Endothelial cell of umbilical vein (primary cell): ENCODE data around the gene MEIS3. TPM values are rescaled to one million over a fixed set of nuclear protein-coding genes. Genes with fewer than 3 reads are reported as not detected.

Experiments used
- BruUV-seq: library from RNA; stranded (reverse); fragments of 400-500 nt; replicated peaks from 2 replicates; lab custom pipeline; 2021; lab: Mats Ljungman, UMichigan
- CTCF ChIA-PET: fragments of 300-600, 350-600 bp; sonication (Branson Sonifier 250); formaldehyde crosslinking; loops from one replicate; lab custom pipeline; 2021; ENCODE audit warnings: antibody characterized with exemption, inconsistent platforms; lab: Charles Lee
- POLR2A ChIA-PET: fragments of 300-600, 350-600 bp; sonication (Branson Sonifier 250); formaldehyde crosslinking; loops from one replicate; lab custom pipeline; 2021; ENCODE audit warnings: antibody characterized with exemption, inconsistent platforms; lab: Charles Lee
- DNase-seq: peaks from one replicate; pipeline ENCODE4 v3.0.0-alpha.2; 2011; ENCODE audit warnings: low read depth, low spot score
- FAIRE-seq: peaks from 2 replicates; lab custom pipeline; 2011; peaks lifted over from hg19 to GRCh38; lab: Jason Lieb, UNC
- H2AFZ ChIP-seq: 2 replicates; pipeline ENCODE4 v1.6.0; 2012; ENCODE audit warnings: low read depth, low read length, control low read depth, inconsistent platforms
- H3K27ac ChIP-seq: 2 replicates; pipeline ENCODE4 v1.5.1; 2011; ENCODE audit warnings: low read depth, mild to moderate bottlenecking, control low read depth, low read length, moderate library complexity; ENCODE audit not compliant: insufficient read depth
- H3K27me3 ChIP-seq, 2 experiments: 2 replicates each; pipeline versions ENCODE4 v1.6.0 to v1.6.1; 2011; ENCODE audit warnings: low read length in 2 of 2, mixed read lengths in 1 of 2; ENCODE audit not compliant: control insufficient read depth in 2 of 2, insufficient read depth in 2 of 2
- H3K36me3 ChIP-seq, 2 experiments: 2 replicates in 1 of 2; 3 replicates in 1 of 2; pipeline ENCODE4 v1.5.1; 2011; ENCODE audit warnings: low read length in 2 of 2, mild to moderate bottlenecking in 1 of 2, moderate library complexity in 1 of 2; ENCODE audit not compliant: control insufficient read depth in 2 of 2, insufficient read depth in 2 of 2; ENCODE audit errors: extremely low read depth in 1 of 2
- H3K4me1 ChIP-seq: 3 replicates; pipeline ENCODE4 v1.5.1; 2011; ENCODE audit warnings: mild to moderate bottlenecking, low read length; ENCODE audit not compliant: control insufficient read depth, insufficient read depth; ENCODE audit errors: extremely low read depth
- H3K4me2 ChIP-seq: 2 replicates; pipeline ENCODE4 v1.6.1; 2011; ENCODE audit warnings: low read length, control low read depth, mixed read lengths; ENCODE audit not compliant: insufficient read depth
- H3K4me3 ChIP-seq, 3 experiments: fragments of 200-600 bp in 1 of 3; sonication (generic), shearing (Covaris generic) in 1 of 3; replicated peaks in 1 of 3; 2 replicates each; pipeline ENCODE4 v1.5.1; 2011 to 2016; ENCODE audit warnings: control low read depth in 3 of 3, low read length in 3 of 3, mild to moderate bottlenecking in 2 of 3, inconsistent platforms in 1 of 3, low read depth in 1 of 3, moderate library complexity in 1 of 3; ENCODE audit not compliant: insufficient read depth in 1 of 3
- H3K79me2 ChIP-seq: 2 replicates; pipeline ENCODE4 v1.6.0; 2012; ENCODE audit warnings: low read length, inconsistent platforms; ENCODE audit not compliant: control insufficient read depth, insufficient read depth
- H3K9ac ChIP-seq: replicated peaks from 2 replicates; pipeline ENCODE3; 2011; ENCODE audit warnings: low read length, control low read depth; ENCODE audit not compliant: insufficient read depth; ENCODE audit errors: extremely low read depth
- H3K9me1 ChIP-seq: replicated peaks from 3 replicates; pipeline ENCODE4 v1.6.0; 2011; ENCODE audit warnings: mild to moderate bottlenecking, low read length; ENCODE audit not compliant: control insufficient read depth, insufficient read depth; ENCODE audit errors: extremely low read depth
- H3K9me3 ChIP-seq: replicated peaks from 2 replicates; pipeline ENCODE4 v1.5.1; 2012; ENCODE audit warnings: low read length, inconsistent platforms; ENCODE audit not compliant: control insufficient read depth, insufficient read depth
- H4K20me1 ChIP-seq: replicated peaks from 2 replicates; pipeline ENCODE3; 2011; ENCODE audit warnings: mild to moderate bottlenecking, low read length; ENCODE audit not compliant: control insufficient read depth, insufficient read depth; ENCODE audit errors: extremely low read depth
- EZH2 ChIP-seq: IDR thresholded peaks from 2 replicates; pipeline ENCODE4 v1.6.1; 2012; ENCODE audit warnings: borderline replicate concordance, low read depth, mild to moderate bottlenecking, moderate library complexity, low read length, inconsistent platforms; ENCODE audit not compliant: severe bottlenecking
- FOS ChIP-seq: IDR thresholded peaks from 2 replicates; pipeline ENCODE4 v1.6.1; 2011; ENCODE audit warnings: mild to moderate bottlenecking, low read length, moderate library complexity, borderline replicate concordance; ENCODE audit not compliant: insufficient read depth
- GATA2 ChIP-seq: IDR thresholded peaks from 2 replicates; pipeline ENCODE4 v1.7.0; 2011; ENCODE audit warnings: low read depth, mild to moderate bottlenecking, moderate library complexity, mixed read lengths, low read length; ENCODE audit not compliant: insufficient read length, insufficient read depth
- JUN ChIP-seq: IDR thresholded peaks from 2 replicates; pipeline ENCODE4 v1.6.1; 2011; ENCODE audit warnings: borderline replicate concordance, low read depth; ENCODE audit not compliant: insufficient read length, insufficient read depth
- MYC ChIP-seq: IDR thresholded peaks from one replicate; pipeline ENCODE4 v1.6.1; 2011; ENCODE audit warnings: mild to moderate bottlenecking, low read depth, low read length
- POLR2A ChIP-seq: IDR thresholded peaks from 2 replicates; pipeline ENCODE4 v1.6.1; 2012; ENCODE audit warnings: low read depth, mild to moderate bottlenecking, control low read depth, low read length
- POLR2AphosphoS5 ChIP-seq: IDR thresholded peaks from 2 replicates; pipeline ENCODE4 v1.6.1; 2012; ENCODE audit warnings: low read depth, mild to moderate bottlenecking, control low read depth, low read length, moderate library complexity; ENCODE audit not compliant: insufficient read depth
- dilution Hi-C: fragments of 300-500 bp; cut with MboI; formaldehyde crosslinking; loops from one replicate; pipeline ENCODE4 v1.15.0; 2019; ENCODE audit warnings: low sequenced_read_pairs; ENCODE audit not compliant: extremely low pct_ligation_motif_present
- intact Hi-C: fragments of 100-400 bp; cut with micrococcal nuclease; formaldehyde crosslinking; loops from one replicate; pipeline ENCODE4 v1.10.0; 2022
- polyA plus RNA-seq, 4 experiments: library from polyadenylated mRNA; depleted of rRNA in 3 of 4; stranded (reverse) in 3 of 4; unstranded in 1 of 4; fragments of >200 nt; gene quantifications; 2 replicates each; pipeline versions ENCODE4 v1.2.1 to v1.2.3, GENCODE V29; 2011 to 2012; ENCODE audit warnings: missing spikeins in 1 of 4
- total RNA-seq: library from RNA; stranded (reverse); gene quantifications from 2 replicates; pipeline ENCODE4 v1.2.3, GENCODE V29; 2021
- TF ChIP-seq, protein P1 (sequence below): IDR thresholded peaks from 2 replicates; pipeline ENCODE4 v1.6.1; 2011; ENCODE audit not compliant: insufficient read depth, insufficient read length
- TF ChIP-seq, protein P2 (sequence below), 2 donors: IDR thresholded peaks; 1 replicate in 1 of 2; 2 replicates in 1 of 2; pipeline ENCODE4 v1.5.1; 2011; ENCODE audit warnings: low read length in 2 of 2, mild to moderate bottlenecking in 2 of 2, moderate library complexity in 2 of 2, control low read depth in 1 of 2, inconsistent platforms in 1 of 2, low read depth in 1 of 2; ENCODE audit not compliant: insufficient read depth in 1 of 2; ENCODE audit errors: extremely low read depth in 1 of 2

MEIS3 gene
- total and polyA plus RNA-seq, 2 donors (not counting 3 experiments of a cell fraction or from before 2014, with no cell fraction given): 0.42 TPM; not detected in 1

DNA sequence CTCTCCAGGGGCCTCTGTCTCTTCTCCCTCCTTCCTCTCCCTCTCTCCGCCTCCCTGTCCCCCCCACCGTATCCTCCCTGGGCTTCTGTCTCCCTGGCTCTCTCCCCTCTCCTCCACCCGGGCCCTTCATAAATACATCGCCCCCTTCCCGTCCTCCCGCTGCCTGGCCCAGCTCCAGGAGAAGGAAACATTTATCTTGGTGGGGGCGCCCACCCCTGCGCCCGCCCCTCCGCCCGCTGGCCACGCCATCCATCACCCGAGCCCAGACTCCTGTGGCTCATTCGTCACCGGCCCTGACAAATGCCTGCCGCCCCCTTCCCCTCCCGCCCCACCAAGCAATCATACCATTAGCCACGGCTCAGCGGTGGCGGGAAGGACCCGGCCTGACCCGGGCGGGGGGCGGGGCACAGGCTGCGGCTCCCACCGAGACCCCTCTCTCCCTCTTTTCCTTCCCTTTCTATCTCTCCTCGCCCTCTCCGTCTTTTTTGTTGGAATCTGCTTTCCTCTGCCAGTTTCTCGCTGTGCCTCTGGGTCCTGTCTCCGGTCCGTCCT, 2.6 kb upstream of the MEIS3 start:
- H3K9me1 ChIP-seq: no peaks in the 10 kb centered on the region
- peaks cover 59 to 61% of the 10 kb centered on the region in 2 experiments for H3K27me3 ChIP-seq
- FAIRE-seq (no peak), DNase-seq (no peak)
- no peak overlapping the region for H2AFZ ChIP-seq
- no TSS peak for BruUV-seq
- H3K4me2 ChIP-seq: no peak overlapping the region
- ChIA-PET CTCF (no interaction called here), POLR2A (no interaction called here)
- no peak overlapping the region for H3K27ac ChIP-seq
- dilution Hi-C loops (no loop called here), intact Hi-C loops (no loop called here)
- no peak overlapping the region for H3K9ac ChIP-seq
- no peaks in the 10 kb centered on the region for H3K36me3 ChIP-seq
- H3K4me1 ChIP-seq: no peaks in the 10 kb centered on the region
- H3K4me3 ChIP-seq: no peak overlapping the region
- TF ChIP-seq, protein P1, sequence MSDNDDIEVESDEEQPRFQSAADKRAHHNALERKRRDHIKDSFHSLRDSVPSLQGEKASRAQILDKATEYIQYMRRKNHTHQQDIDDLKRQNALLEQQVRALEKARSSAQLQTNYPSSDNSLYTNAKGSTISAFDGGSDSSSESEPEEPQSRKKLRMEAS: no peak
- TF ChIP-seq JUN (no peak), POLR2A (no peak), FOS (no peak), EZH2 (no peak), GATA2 (no peak), POLR2AphosphoS5 (no peak), MYC (no peak)
- TF ChIP-seq, protein P2, sequence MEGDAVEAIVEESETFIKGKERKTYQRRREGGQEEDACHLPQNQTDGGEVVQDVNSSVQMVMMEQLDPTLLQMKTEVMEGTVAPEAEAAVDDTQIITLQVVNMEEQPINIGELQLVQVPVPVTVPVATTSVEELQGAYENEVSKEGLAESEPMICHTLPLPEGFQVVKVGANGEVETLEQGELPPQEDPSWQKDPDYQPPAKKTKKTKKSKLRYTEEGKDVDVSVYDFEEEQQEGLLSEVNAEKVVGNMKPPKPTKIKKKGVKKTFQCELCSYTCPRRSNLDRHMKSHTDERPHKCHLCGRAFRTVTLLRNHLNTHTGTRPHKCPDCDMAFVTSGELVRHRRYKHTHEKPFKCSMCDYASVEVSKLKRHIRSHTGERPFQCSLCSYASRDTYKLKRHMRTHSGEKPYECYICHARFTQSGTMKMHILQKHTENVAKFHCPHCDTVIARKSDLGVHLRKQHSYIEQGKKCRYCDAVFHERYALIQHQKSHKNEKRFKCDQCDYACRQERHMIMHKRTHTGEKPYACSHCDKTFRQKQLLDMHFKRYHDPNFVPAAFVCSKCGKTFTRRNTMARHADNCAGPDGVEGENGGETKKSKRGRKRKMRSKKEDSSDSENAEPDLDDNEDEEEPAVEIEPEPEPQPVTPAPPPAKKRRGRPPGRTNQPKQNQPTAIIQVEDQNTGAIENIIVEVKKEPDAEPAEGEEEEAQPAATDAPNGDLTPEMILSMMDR (IDR thresholded peaks at IDR 0.05; ENCODE audit: extremely low read depth in 1 of 2, insufficient read depth in 1 of 2, low read depth in 1 of 2, low read length in 2 of 2): no peak
- no peaks in the 10 kb centered on the region for H4K20me1 ChIP-seq
- H3K79me2 ChIP-seq: no peaks in the 10 kb centered on the region
- no peaks in the 10 kb centered on the region for H3K9me3 ChIP-seq
